Ovary (tissue), 9 donors: ENCODE data around the gene PIAS3. TPM values are rescaled to one million over a fixed set of nuclear protein-coding genes. Genes with fewer than 3 reads are reported as not detected.

Source experiments
- DNase-seq, 5 donors: peaks; one replicate each; pipeline ENCODE4 v3.0.0-alpha.2; 2019 to 2020
- H3K27ac ChIP-seq, 2 donors: fragments of 200-600 bp; one replicate each; pipeline versions ENCODE4 v1.5.1 to v1.8.0; 2019 to 2022
- H3K27me3 ChIP-seq: fragments of 200-600 bp; one replicate; pipeline ENCODE4 v1.8.0; 2022
- H3K36me3 ChIP-seq: fragments of 200-600 bp; sonication (generic); one replicate; pipeline ENCODE4 v1.5.1; 2019
- H3K4me1 ChIP-seq: one replicate; pipeline ENCODE4 v1.8.1; 2013; ENCODE audit warnings: mild to moderate bottlenecking, moderate library complexity; ENCODE audit not compliant: insufficient read depth
- H3K4me3 ChIP-seq: fragments of 200-600 bp; sonication (generic); one replicate; pipeline ENCODE4 v1.5.1; 2017
- H3K9me3 ChIP-seq, 2 donors: fragments of 200-600 bp in 1 of 2; sonication (generic) in 1 of 2; one replicate each; pipeline versions ENCODE4 v1.5.1 to v1.8.1; 2013 to 2019; ENCODE audit warnings: mild to moderate bottlenecking in 1 of 2, moderate library complexity in 1 of 2
- CTCF ChIP-seq, 3 donors: fragments of 450-650 bp in 2 of 3; fragments of 200-600 bp in 1 of 3; IDR thresholded peaks; one replicate each; pipeline versions ENCODE4 v1.5.1 to v1.8.0; 2016 to 2022; ENCODE audit warnings: antibody characterized with exemption in 3 of 3, mild to moderate bottlenecking in 1 of 3
- EP300 ChIP-seq: sonication (generic); formaldehyde crosslinking; IDR thresholded peaks from one replicate; pipeline ENCODE4 v1.6.1; 2017; ENCODE audit warnings: antibody characterized with exemption
- POLR2A ChIP-seq: fragments of 450-650 bp; IDR thresholded peaks from one replicate; pipeline ENCODE4 v1.6.1; 2017; ENCODE audit warnings: antibody characterized with exemption, mild to moderate bottlenecking, moderate library complexity
- WGBS, 3 donors: extraction: QIAGEN DNeasy Blood & Tissue Kit in 1 of 3; methylation state at CpG; one replicate each; pipeline versions ENCODE4 v1.1.5 to v1.1.7; 2013 to 2017; 5-methylcytosine and 5-hydroxymethylcytosine counted together
- intact Hi-C, 4 donors: fragments of 100-400 bp; cut with DNase I; formaldehyde crosslinking; loops; one replicate each; pipeline versions ENCODE4 v1.11.0 to v1.15.1; 2022 to 2023
- polyA plus RNA-seq, 2 donors: library from polyadenylated mRNA; stranded (reverse); fragments of 200-250 nt in 1 of 2; fragments of 350-450 nt in 1 of 2; fragmentation: Illumina TruSeq in 1 of 2; extraction: RNeasy Lipid Tissue Mini Kit (QIAGEN cat#74804) in 1 of 2; gene quantifications; one replicate each; pipeline ENCODE4 v1.2.3, GENCODE V29; 2013 to 2014
- total RNA-seq, 7 donors: library from RNA; depleted of rRNA in 2 of 7; stranded (reverse); fragments of >200 nt in 2 of 7; fragmentation: NEBNext Ultra II Directional in 3 of 7; extraction: Animal tissue kit (Norgen Biotek cat#: 25700) in 3 of 7; gene quantifications; one replicate each; pipeline versions ENCODE4 v1.1.0 to v1.2.4, GENCODE V29; 2016 to 2023
- donor health status: DM: no; HTN: no; CAD: no; lungs with moderate emphysema.
- donor health status: DM: no; HTN: no; CAD: no.
- donor health status: Bipolar disorder and iron deficiency.
- donor health status: DM: yes; HTN: yes; CAD: no.
- donor health status: DM: no; HTN: no; CAD: no.
- donor health status: DM: yes; HTN: yes; CAD: no.

PIAS3 gene
- total and polyA plus RNA-seq, 9 donors = 22.9 to 64.1 (median 39.5) TPM

DNA sequence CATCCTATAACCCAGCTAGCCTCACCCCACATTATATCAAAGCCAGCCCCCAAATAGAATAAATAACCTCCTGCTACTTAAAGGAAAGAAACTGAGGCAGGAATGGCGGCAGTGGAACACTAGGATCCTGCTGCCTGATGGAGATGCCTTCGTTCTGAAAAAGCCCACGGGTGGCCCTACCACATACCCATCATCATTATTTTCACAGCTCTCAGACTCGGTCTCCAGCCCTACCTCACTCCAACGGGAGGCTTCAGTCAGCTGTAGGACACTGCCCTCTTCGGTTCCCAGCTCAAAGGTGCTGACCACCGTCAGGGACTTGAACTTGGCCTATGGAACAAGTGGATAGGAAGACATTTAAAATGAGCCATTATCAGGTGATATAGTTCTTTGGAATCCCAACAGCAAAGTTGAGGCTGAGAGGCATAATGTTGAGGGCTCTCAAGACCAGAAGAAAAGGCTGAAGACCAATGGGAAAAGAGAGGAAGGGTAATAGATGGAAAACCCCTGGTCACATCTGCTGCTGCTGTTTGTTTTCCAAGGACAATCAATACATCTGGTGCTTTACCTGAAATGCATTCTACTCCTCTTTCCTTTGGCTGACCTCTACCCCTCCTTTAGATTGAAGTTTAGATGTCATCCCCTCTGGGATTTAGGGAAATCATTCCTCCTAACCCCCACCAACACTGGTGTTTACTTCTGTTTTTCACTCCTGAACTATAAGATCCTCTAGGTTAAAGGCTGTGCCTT lies 34.6 kb upstream of the PIAS3 start:
- 85 to 89% (median 85%) methylated on average over 7 of the region's 7 CpGs for WGBS, 3 donors
- TF ChIP-seq POLR2A = no peak
- TF ChIP-seq CTCF (IDR thresholded peaks at IDR 0.05) = no peak
- TF ChIP-seq EP300 = no peak
- no peaks in the 10 kb centered on the region for H3K9me3 ChIP-seq
- no peak for DNase-seq
- H3K4me1 ChIP-seq = peaks cover 8% of the 10 kb centered on the region
- H3K36me3 ChIP-seq = no peaks in the 10 kb centered on the region
- H3K27ac ChIP-seq = peak overlapping the region in 1 of 2 donors; percentile 82
- H3K4me3 ChIP-seq = no peak overlapping the region
- H3K27me3 ChIP-seq = no peaks in the 10 kb centered on the region
- intact Hi-C loops = loop anchor here in 2 of 4 donors (2.0 to 10.0 kb wide), 2 partner anchors 15 to 111 kb away; no protein-coding TSS in a partner anchor

- no peak for TF ChIP-seq CTCF (IDR thresholded peaks at IDR 0.05)
- TF ChIP-seq EP300 = no peak
- no peak for TF ChIP-seq POLR2A
- Histone ChIP-seq H3K4me3 (no peak overlapping the region), H3K4me1 (peaks cover 8% of the 10 kb centered on the region), H3K27ac (peak overlapping the region; percentile 78 to 82), H3K9me3 (no peaks in the 10 kb centered on the region), H3K36me3 (no peaks in the 10 kb centered on the region), H3K27me3 (no peaks in the 10 kb centered on the region)
- WGBS, 3 donors = 24 to 28% (median 27%) methylated on average over 3 of the region's 3 CpGs
- peak in 3 of 5 donors; percentile 47 to 59 (median 53) for DNase-seq
- intact Hi-C loops = loop anchor here in 1 of 4 donors (10.0 kb wide), 1 partner anchor 112 kb away; no protein-coding TSS in a partner anchor
Measured at GRCh38 chr1:145892486-145893087, 33.7 kb upstream of the PIAS3 start.

- Histone ChIP-seq H3K27ac (peak overlapping the region; percentile 78 to 82), H3K9me3 (no peaks in the 10 kb centered on the region), H3K27me3 (no peaks in the 10 kb centered on the region), H3K4me1 (peaks cover 8% of the 10 kb centered on the region), H3K4me3 (no peak overlapping the region), H3K36me3 (no peaks in the 10 kb centered on the region)
- peak; percentile 9 for TF ChIP-seq POLR2A
- TF ChIP-seq EP300 = no peak
- TF ChIP-seq CTCF (IDR thresholded peaks at IDR 0.05) = peak; percentile 92 to 98 (median 94)
- DNase-seq = peak; percentile 95 to 97 (median 96)
- intact Hi-C loops = loop anchor here in 1 of 4 donors (10.0 kb wide), 1 partner anchor 113 kb away; no protein-coding TSS in a partner anchor
- 1 to 4% (median 2%) methylated on average over 6 of the region's 6 CpGs for WGBS, 3 donors
Measured at GRCh38 chr1:145891587-145892485, 33.0 kb upstream of the PIAS3 start.

GRCh38 chr1:145891143-145891542 lies 32.3 kb upstream of the PIAS3 start:
- H3K36me3 ChIP-seq = no peaks in the 10 kb centered on the region
- peak overlapping the region; percentile 78 to 82 for H3K27ac ChIP-seq
- intact Hi-C loops = loop anchor here in 1 of 4 donors (10.0 kb wide), 1 partner anchor 114 kb away; no protein-coding TSS in a partner anchor
- DNase-seq = no peak
- TF ChIP-seq CTCF (IDR thresholded peaks at IDR 0.05) = no peak
- TF ChIP-seq POLR2A = no peak
- no peak for TF ChIP-seq EP300
- WGBS, 3 donors = 27 to 55% (median 35%) methylated on average over 1 of the region's 1 CpG
- H3K4me3 ChIP-seq = no peak overlapping the region
- no peaks in the 10 kb centered on the region for H3K27me3 ChIP-seq
- peaks cover 8% of the 10 kb centered on the region for H3K4me1 ChIP-seq
- no peaks in the 10 kb centered on the region for H3K9me3 ChIP-seq
